K562 treated with DMSO at 1 percent for 4 hours (cell line): ENCODE data around the gene TBCB. TPM values are rescaled to one million over a fixed set of nuclear protein-coding genes. Genes with fewer than 3 reads are reported as not detected.

ENCODE experiments used
- total RNA-seq: library from RNA; unstranded; fragments of 300-600 nt; gene quantifications from 2 replicates; pipeline ENCODE4 v1.2.3, GENCODE V29; 2022; ENCODE audit not compliant: insufficient read depth

TBCB gene, protein sequence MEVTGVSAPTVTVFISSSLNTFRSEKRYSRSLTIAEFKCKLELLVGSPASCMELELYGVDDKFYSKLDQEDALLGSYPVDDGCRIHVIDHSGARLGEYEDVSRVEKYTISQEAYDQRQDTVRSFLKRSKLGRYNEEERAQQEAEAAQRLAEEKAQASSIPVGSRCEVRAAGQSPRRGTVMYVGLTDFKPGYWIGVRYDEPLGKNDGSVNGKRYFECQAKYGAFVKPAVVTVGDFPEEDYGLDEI
- total RNA-seq: 42.6 and 51.1 TPM in 2 replicates

DNA sequence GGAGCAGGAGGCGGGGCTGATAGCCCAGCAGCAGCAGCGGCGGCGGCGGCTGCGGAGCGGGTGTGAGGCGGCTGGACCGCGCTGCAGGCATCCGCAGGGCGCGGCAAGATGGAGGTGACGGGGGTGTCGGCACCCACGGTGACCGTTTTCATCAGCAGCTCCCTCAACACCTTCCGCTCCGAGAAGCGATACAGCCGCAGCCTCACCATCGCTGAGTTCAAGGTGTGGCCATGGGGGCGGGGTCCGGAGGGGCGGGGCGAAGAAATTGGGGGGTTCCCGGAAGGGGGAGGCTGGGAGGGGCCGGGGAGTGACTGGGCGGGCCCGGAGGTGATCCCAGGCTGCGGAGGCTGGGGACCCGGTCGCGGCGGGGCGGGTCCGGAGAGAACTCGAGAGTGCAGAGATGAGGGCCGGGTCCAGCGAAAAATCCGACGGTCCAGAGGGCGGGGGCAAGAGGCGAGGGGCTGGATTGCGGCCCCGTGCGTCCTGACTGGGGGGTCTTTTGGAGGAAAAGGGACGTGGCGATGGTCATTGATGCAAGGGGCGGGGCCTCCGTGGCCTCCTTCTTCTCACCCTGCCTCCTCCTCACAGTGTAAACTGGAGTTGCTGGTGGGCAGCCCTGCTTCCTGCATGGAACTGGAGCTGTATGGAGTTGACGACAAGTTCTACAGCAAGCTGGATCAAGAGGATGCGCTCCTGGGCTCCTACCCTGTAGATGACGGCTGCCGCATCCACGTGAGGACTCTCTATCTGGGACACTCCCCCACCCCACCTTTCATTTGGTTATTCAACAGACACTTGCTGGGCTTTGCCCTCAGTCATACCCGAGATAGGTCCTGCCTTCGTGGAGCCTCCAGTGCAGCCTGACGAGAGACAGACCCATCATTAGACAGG lies at the start of gene TBCB:
Gene TBCB (plus strand): TSS at position 16 of the 891 bp plus-strand sequence. CDS start 93 bp downstream, at position 109.

DNA sequence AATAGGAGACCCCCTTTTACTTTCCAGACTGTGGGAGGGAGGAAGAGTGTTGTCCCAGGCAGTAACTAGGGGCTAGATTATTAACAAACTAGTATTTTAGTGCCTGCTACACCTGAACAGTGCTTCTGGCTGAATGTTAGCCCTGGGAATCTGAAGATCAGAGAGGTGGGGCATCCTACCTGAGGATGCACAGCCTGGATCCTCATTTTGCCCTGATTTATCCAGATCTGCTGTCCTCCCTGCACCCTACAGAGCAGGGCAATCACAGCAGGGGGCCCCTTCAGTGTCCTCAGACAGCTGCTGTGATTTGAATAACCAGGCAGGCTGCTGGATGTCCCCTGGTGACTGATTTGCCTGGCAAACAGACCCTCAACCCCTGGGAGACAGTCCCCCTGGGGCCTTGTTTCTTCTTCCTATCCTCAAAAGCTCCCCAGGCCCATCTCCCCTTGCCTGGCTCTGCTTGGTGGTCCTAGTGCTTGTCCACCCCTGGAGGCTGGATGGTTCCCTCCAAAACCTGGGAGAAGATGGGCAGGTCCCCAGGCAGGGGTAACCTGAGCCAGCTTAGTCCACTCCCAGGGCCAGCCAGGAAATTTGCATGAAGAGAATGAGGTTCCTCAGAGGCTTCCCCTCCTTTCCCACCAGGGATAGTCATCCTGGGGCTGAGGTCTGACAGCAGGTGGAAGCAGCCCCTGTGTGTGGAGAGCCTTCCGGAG lies 4.6 kb upstream of the TBCB start, which contains the start of gene OVOL3:
Gene OVOL3 (plus strand): TSS at position 657 of the 713 bp plus-strand sequence. CDS start 60 bp downstream, outside the sequence.

DNA sequence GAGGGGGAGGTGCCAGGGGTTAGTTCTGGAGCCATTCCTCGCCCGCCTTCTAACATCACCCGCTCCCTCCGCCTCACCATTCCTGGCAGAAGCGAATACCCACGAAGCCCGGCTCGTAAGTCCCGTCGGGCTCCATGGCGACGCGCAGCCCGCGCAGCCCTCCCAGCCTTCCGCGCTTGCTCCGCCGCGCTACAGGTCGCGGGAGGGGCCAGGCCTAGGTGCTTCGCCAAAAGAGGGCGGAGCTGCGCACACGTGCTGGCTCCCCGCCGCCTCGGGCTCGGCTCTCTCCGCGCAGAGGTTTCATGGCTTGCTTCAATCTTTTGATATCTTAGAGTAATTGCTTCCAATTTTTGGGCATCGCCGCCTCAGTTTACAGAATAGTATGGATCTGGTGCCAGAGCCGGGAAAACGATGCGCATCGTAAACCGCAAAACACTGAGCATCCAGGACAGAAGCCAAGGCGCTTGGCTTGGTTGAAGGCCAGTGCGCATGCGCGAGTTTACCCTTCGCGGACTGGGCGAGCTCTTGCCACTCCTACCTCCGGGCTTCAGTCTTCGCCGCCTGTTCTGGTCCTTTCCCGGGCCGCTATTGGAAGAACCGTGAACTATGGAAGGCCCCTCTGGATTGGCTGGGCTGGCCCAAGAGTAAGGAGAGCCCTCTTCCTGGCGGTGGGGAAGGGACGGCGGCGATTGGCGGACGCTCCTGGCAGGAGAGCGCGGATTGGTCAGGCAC lies 381 bp upstream of the TBCB start, which contains the start of gene POLR2I:
Gene POLR2I (minus strand): TSS at position 155 of the 732 bp plus-strand sequence. CDS start 19 bp downstream, at position 136.

DNA sequence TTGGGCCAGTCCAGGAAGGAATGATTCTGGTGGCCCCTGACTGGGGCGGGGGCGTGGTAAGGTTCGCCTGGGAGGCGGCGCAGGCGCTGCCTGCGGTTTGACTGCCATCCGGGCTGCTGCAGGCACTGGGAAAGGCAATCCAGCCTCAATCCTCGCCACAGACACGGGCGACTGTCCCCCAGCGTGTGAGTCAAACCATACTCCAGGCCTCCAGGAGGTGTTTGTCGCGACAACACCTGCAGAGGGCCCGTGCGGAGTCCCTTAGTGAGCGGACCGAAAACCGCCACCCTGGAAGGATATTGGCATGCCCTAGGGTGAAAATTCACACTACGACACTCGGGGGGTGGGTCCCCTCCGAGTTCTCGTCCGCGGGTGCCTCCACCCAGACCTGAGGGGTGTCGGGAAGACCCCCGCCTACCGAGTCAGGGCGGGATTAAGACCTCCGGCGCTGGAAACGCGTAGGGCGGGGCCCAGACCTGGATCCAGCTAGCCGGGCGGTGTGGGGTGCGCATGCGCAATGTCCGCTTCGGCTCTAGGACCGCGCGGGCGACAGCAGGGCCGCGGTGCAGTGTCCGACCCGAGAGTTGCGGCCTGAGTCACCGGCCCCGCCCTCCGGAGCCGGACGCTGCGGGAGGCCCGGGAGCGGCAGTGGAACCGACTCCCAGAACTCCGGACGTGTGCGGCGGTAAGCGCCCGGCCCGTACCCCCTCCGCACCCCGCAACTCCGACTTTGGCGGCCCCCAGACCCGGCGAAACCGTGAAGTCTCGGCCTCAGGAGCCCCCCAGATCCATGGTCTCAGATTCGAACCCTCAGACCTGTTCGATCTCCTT lies 24.4 kb downstream of the TBCB start, which contains the start of gene CAPNS1:
Gene CAPNS1 (plus strand): TSS at position 594 of the 831 bp plus-strand sequence. CDS start 946 bp downstream, outside the sequence.

DNA sequence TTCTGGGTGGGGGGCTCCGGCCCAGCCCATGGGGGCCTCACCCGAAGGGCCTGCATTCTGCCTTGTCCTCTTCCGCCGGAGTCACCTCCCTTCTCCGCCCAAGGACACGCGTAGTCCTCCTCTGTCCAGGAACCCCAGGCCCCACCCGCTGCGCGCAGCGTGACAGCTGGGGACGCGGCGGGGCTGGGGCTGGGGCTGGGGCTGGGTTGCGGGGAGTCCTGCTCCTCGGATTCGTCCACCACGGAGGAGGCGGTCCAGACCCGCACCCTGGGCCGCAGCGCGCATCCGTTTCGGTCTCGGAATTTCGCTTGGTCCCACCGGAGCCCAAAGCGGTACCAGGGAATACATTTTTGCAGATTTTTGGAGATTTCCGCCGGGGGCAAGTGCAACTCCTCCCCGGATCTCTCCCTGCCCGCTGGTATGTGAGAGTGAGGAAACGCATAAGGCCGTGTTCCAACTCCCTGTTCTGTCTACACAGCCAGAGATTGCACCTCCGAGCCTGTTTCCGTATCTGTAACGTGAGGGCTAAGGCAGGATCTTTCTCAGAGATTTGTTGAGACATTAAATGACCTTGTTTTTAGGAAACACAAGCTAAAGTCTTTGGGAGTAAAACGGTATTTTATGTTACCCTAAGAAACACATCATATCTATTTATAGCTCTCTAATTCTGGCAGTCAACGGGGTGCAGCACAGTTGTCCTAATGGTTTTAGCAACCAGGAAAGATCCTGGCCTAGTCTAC lies 37.3 kb downstream of the TBCB start, which contains the start of gene COX7A1:
Gene COX7A1 (minus strand): TSS at position 96 of the 740 bp plus-strand sequence. CDS start 40 bp downstream, at position 56.

Other genes with a start within 250 kb of the TBCB start
- 5.0 and 7.4 TPM in 2 replicates for gene APLP1, start 246.9 kb upstream of the TBCB start, total RNA-seq
- 4.9 and 8.8 TPM in 2 replicates for gene NFKBID, start 214.9 kb upstream of the TBCB start, total RNA-seq
- not detected in 2 replicates for gene HCST, start 212.9 kb upstream of the TBCB start, total RNA-seq
- 24.4 and 27.1 TPM in 2 replicates for gene TYROBP, start 207.2 kb upstream of the TBCB start, total RNA-seq
- 0.24 TPM in 1 of 2 replicates, not detected in the other for gene LRFN3, start 179.1 kb upstream of the TBCB start, total RNA-seq
- 44.2 and 61.7 TPM in 2 replicates for gene SDHAF1, start 120.3 kb upstream of the TBCB start, total RNA-seq
- gene SYNE4, start 106.7 kb upstream of the TBCB start, total RNA-seq: not detected in 2 replicates
- gene ALKBH6, start 101.3 kb upstream of the TBCB start, total RNA-seq: 30.1 TPM in 2 replicates
- gene CLIP3, start 82.6 kb upstream of the TBCB start, total RNA-seq: 1.8 TPM in 2 replicates
- gene THAP8, start 61.2 kb upstream of the TBCB start, total RNA-seq: 3.7 and 5.1 TPM in 2 replicates
- 25.9 and 34.3 TPM in 2 replicates for gene WDR62, start 60.6 kb upstream of the TBCB start, total RNA-seq
- not detected in 2 replicates for gene OVOL3, start 4.3 kb upstream of the TBCB start, total RNA-seq
- gene POLR2I, start 593 bp upstream of the TBCB start, total RNA-seq: 45.4 and 68.1 TPM in 2 replicates
- 225 and 256 TPM in 2 replicates for gene CAPNS1, start 24.6 kb downstream of the TBCB start, total RNA-seq
- not detected in 2 replicates for gene COX7A1, start 37.0 kb downstream of the TBCB start, total RNA-seq
- gene ZNF565, start 99.2 kb downstream of the TBCB start, total RNA-seq: 0.41 TPM in 1 of 2 replicates, not detected in the other
- gene ZNF146, start 99.6 kb downstream of the TBCB start, total RNA-seq: 50.3 and 54.2 TPM in 2 replicates